GM12878 (cell line): ENCODE results near the gene C9. TPM values are rescaled to one million over a fixed set of nuclear protein-coding genes. Genes with fewer than 3 reads are reported as not detected.

Experiments
- ATAC-seq: fragments of 200-7000 bp; cut with Tn5 transposase; 3 replicates; pipeline ENCODE4 v1.9.1; 2020; ENCODE audit warnings: mild to moderate bottlenecking, moderate library complexity
- BruUV-seq: library from RNA; stranded (reverse); fragments of 400-500 nt; replicated peaks from 2 replicates; lab custom pipeline; 2021; lab: Mats Ljungman, UMichigan
- CTCF ChIA-PET: fragments of 300-600 bp; sonication (Branson Sonifier 250); formaldehyde crosslinking; extraction: SDS; loops from one replicate; lab custom pipeline; 2021; ENCODE audit warnings: inconsistent platforms; lab: Yijun Ruan, JAX
- POLR2A ChIA-PET: fragments of 350-600 bp; formaldehyde crosslinking; extraction: SDS; loops from one replicate; lab custom pipeline; 2021; ENCODE audit warnings: inconsistent platforms; lab: Charles Lee
- RAD21 ChIA-PET: fragments of 300-600 bp; sonication (Branson Sonifier 250); formaldehyde crosslinking; loops from one replicate; lab custom pipeline; 2023; ENCODE audit warnings: antibody characterized with exemption; ENCODE audit not compliant: unreplicated experiment; lab: Charles Lee
- SMC1A ChIA-PET: fragments of 300-600 bp; sonication (Branson Sonifier 250); formaldehyde crosslinking; loops from one replicate; lab custom pipeline; 2023; ENCODE audit not compliant: unreplicated experiment, uncharacterized antibody; lab: Charles Lee
- DNase-seq: peaks from one replicate; pipeline ENCODE4 v3.0.0-alpha.2; 2011; ENCODE audit warnings: low read depth, low spot score
- FAIRE-seq: peaks from 3 replicates; lab custom pipeline; 2011; peaks lifted over from hg19 to GRCh38; lab: Jason Lieb, UNC
- H2AFZ ChIP-seq: 2 replicates; pipeline ENCODE4 v1.6.0; 2011; ENCODE audit warnings: low read depth, low read length, control low read depth; ENCODE audit not compliant: control insufficient read depth
- H3K27ac ChIP-seq: 2 replicates; pipeline ENCODE4 v1.5.1; 2011; ENCODE audit warnings: control low read depth; ENCODE audit not compliant: control insufficient read depth, insufficient read depth
- H3K27me3 ChIP-seq, 2 experiments: replicated peaks in 1 of 2; 2 replicates each; pipeline versions ENCODE4 v1.6.0 to v1.6.1; 2011; ENCODE audit warnings: low read length in 1 of 2; ENCODE audit not compliant: control insufficient read depth in 2 of 2, insufficient read depth in 2 of 2
- H3K36me3 ChIP-seq, 2 experiments: 2 replicates each; pipeline ENCODE4 v1.5.1; 2011; ENCODE audit warnings: low read length in 1 of 2; ENCODE audit not compliant: control insufficient read depth in 2 of 2, insufficient read depth in 2 of 2
- H3K4me1 ChIP-seq: 2 replicates; pipeline ENCODE4 v1.6.1; 2011; ENCODE audit warnings: mild to moderate bottlenecking, low read length, moderate library complexity, mixed read lengths; ENCODE audit not compliant: control insufficient read depth, insufficient read depth
- H3K4me2 ChIP-seq: 2 replicates; pipeline ENCODE4 v1.6.0; 2011; ENCODE audit warnings: control low read depth; ENCODE audit not compliant: control insufficient read depth, insufficient read depth
- H3K4me3 ChIP-seq: fragments of 200-600 bp; sonication (generic); 2 replicates; pipeline ENCODE4 v1.5.1; 2016
- H3K79me2 ChIP-seq: 2 replicates; pipeline ENCODE4 v1.6.0; 2011; ENCODE audit warnings: low read length; ENCODE audit not compliant: control insufficient read depth, insufficient read depth
- H3K9ac ChIP-seq: 2 replicates; pipeline ENCODE4 v1.8.0; 2011; ENCODE audit warnings: low read length, control low read depth, mixed read lengths; ENCODE audit not compliant: control insufficient read depth, insufficient read depth
- H3K9me3 ChIP-seq: replicated peaks from 3 replicates; pipeline ENCODE4 v1.5.1; 2011; ENCODE audit warnings: mild to moderate bottlenecking, low read length; ENCODE audit not compliant: control insufficient read depth, insufficient read depth
- H4K20me1 ChIP-seq: 2 replicates; pipeline ENCODE4 v1.6.0; 2011; ENCODE audit not compliant: control insufficient read depth, insufficient read depth
- CHD2 ChIP-seq: IDR thresholded peaks from 2 replicates; pipeline ENCODE4 v1.6.1; 2011; ENCODE audit warnings: low read depth, low read length, improper control_type of control experiment, borderline replicate concordance
- DPF2 ChIP-seq: fragments of 450-650 bp; IDR thresholded peaks from 2 replicates; pipeline ENCODE4 v1.6.1; 2017; ENCODE audit warnings: mild to moderate bottlenecking
- GABPA ChIP-seq: IDR thresholded peaks from 2 replicates; pipeline ENCODE4 v1.6.1; 2014; ENCODE audit warnings: antibody characterized with exemption, low read depth, mild to moderate bottlenecking, inconsistent platforms
- HDAC2 ChIP-seq: fragments of 200-600 bp; sonication (generic); IDR thresholded peaks from 2 replicates; pipeline ENCODE4 v1.6.1; 2017
- IKZF1 ChIP-seq: fragments of 450-650 bp; conservative IDR thresholded peaks from 2 replicates; pipeline ENCODE4 v1.6.1; 2017; ENCODE audit warnings: antibody characterized with exemption, mild to moderate bottlenecking
- MTA2 ChIP-seq: fragments of 450-650 bp; IDR thresholded peaks from 2 replicates; pipeline ENCODE4 v1.6.1; 2016; ENCODE audit warnings: low read depth, mild to moderate bottlenecking, moderate library complexity
- NFYB ChIP-seq: IDR thresholded peaks from 2 replicates; pipeline ENCODE4 v1.6.1; 2011; ENCODE audit warnings: low read depth, mild to moderate bottlenecking, low read length, improper control_type of control experiment, moderate library complexity; ENCODE audit not compliant: insufficient read depth
- PAX5 ChIP-seq: IDR thresholded peaks from 2 replicates; pipeline ENCODE4 v1.6.1; 2011; ENCODE audit warnings: low read depth, low read length, borderline replicate concordance
- PAX8 ChIP-seq: fragments of 450-650 bp; IDR thresholded peaks from 2 replicates; pipeline ENCODE4 v1.6.1; 2017; ENCODE audit warnings: mild to moderate bottlenecking, moderate library complexity
- POLR2A ChIP-seq: IDR thresholded peaks from 2 replicates; pipeline ENCODE4 v1.6.1; 2011; ENCODE audit warnings: low read depth, mild to moderate bottlenecking, low read length
- RBBP5 ChIP-seq: fragments of 200-600 bp; sonication (generic); conservative IDR thresholded peaks from 2 replicates; pipeline ENCODE4 v1.6.1; 2016
- SPI1 ChIP-seq: IDR thresholded peaks from 2 replicates; pipeline ENCODE4 v1.6.1; 2011; ENCODE audit warnings: low read depth, mild to moderate bottlenecking, low read length, moderate library complexity, borderline replicate concordance; ENCODE audit not compliant: insufficient read depth
- TAF1 ChIP-seq: IDR thresholded peaks from 2 replicates; pipeline ENCODE4 v1.6.1; 2011; ENCODE audit warnings: mild to moderate bottlenecking, low read depth, low read length, borderline replicate concordance
- TBL1XR1 ChIP-seq: IDR thresholded peaks from 2 replicates; pipeline ENCODE4 v1.6.1; 2012; ENCODE audit warnings: low read depth, low read length, improper control_type of control experiment
- ZBED1 ChIP-seq: IDR thresholded peaks from 2 replicates; pipeline ENCODE4 v1.6.1; 2016; ENCODE audit warnings: borderline replicate concordance
- ZBTB11 ChIP-seq: fragments of 450-650 bp; formaldehyde crosslinking; IDR thresholded peaks from 2 replicates; pipeline ENCODE4 v1.5.0; 2022; ENCODE audit warnings: mild to moderate bottlenecking, missing genetic modification characterization
- ZNF24 ChIP-seq: fragments of 450-650 bp; IDR thresholded peaks from 2 replicates; pipeline ENCODE4 v1.6.1; 2017; ENCODE audit warnings: antibody characterized with exemption, mild to moderate bottlenecking
- ZZZ3 ChIP-seq: IDR thresholded peaks from 2 replicates; pipeline ENCODE4 v1.6.1; 2011; ENCODE audit warnings: low read depth; ENCODE audit not compliant: control insufficient read depth, insufficient read length
- WGBS: methylation state at CpG from one replicate; pipeline ENCODE4 v1.1.6; 2016; ENCODE audit warnings: low lambda C conversion rate; ENCODE audit not compliant: insufficient replicate concordance, insufficient coverage; ENCODE audit errors: missing lambda C conversion rate; 5-methylcytosine and 5-hydroxymethylcytosine counted together
- in situ Hi-C: fragments of 300-500 bp; cut with MboI; formaldehyde crosslinking; loops from 9 replicates; pipeline ENCODE4 v1.14.3; 2018; ENCODE audit warnings: mixed read lengths
- intact Hi-C: fragments of 100-400 bp; cut with micrococcal nuclease; formaldehyde crosslinking; loops from one replicate; pipeline ENCODE4 v1.14.2; 2022; ENCODE audit not compliant: unreplicated experiment
- polyA plus RNA-seq, 11 experiments: library from polyadenylated mRNA; depleted of rRNA in 4 of 11; unstranded in 6 of 11; stranded (reverse) in 5 of 11; fragments of >200 nt; fragmentation: Nextera tagmentation in 4 of 11; fragmentation: Illumina TruSeq in 1 of 11; extraction: Ambion mirVana in 4 of 11; extraction: Trizol in 1 of 11; gene quantifications; 1 replicate in 1 of 11; 2 replicates in 10 of 11; pipeline versions ENCODE4 v1.2.1 to v1.2.3, GENCODE V29; 2011 to 2016; ENCODE audit warnings: inconsistent platforms in 2 of 11, missing spikeins in 2 of 11, low read depth in 1 of 11
- total RNA-seq, 4 experiments: library from RNA; depleted of rRNA in 3 of 4; stranded (reverse); fragments of >200 nt in 3 of 4; fragmentation: Illumina TruSeq in 1 of 4; extraction: Trizol in 1 of 4; gene quantifications; 2 replicates each; pipeline versions ENCODE4 v1.2.1 to v1.2.3, GENCODE V29; 2013 to 2021

C9 gene
- total and polyA plus RNA-seq, 10 of the 15 experiments (the other 5 are each of a cell fraction or from before 2014, with no cell fraction given) = 0.54 TPM; not detected in 9

- H3K9ac ChIP-seq = no peak overlapping the region
- in situ Hi-C loops = no loop called here
- CTCF ChIA-PET = interaction anchor here (0.6 kb wide), 1 partner anchor 226 kb away, joined by 3 read pairs; no protein-coding TSS in a partner anchor
These were observed 61.8 kb downstream of the C9 start for GRCh38 chr5:39302472-39302871.

GRCh38 chr5:39301406-39301805 lies 62.9 kb downstream of the C9 start:
- H3K9me3 ChIP-seq = no peaks in the 10 kb centered on the region
- no peaks in the 10 kb centered on the region for H3K79me2 ChIP-seq
- POLR2A ChIA-PET = interaction anchor here (0.5 kb wide), 1 partner anchor 70 kb away, joined by 4 read pairs; no protein-coding TSS in a partner anchor
- H3K4me2 ChIP-seq = no peak overlapping the region
- no peak overlapping the region for H3K4me3 ChIP-seq
- no peaks in the 10 kb centered on the region for H3K36me3 ChIP-seq
- no peak overlapping the region for H2AFZ ChIP-seq
- BruUV-seq = no TSS peak
- RAD21 ChIA-PET = no interaction called here
- no peak for DNase-seq
- no peak for TF ChIP-seq ZZZ3
- no peak for TF ChIP-seq PAX5
- no peak for TF ChIP-seq IKZF1
- TF ChIP-seq MTA2 = no peak
- no peak for TF ChIP-seq ZBED1
- no peak for TF ChIP-seq TAF1
- no peak for TF ChIP-seq POLR2A
- TF ChIP-seq GABPA = no peak
- TF ChIP-seq ZBTB11 (CRISPR knock-in tag) = no peak
- TF ChIP-seq TBL1XR1 = no peak
- TF ChIP-seq NFYB = no peak
- no peak for TF ChIP-seq PAX8
- no peak for TF ChIP-seq DPF2
- no peak for TF ChIP-seq HDAC2
- no peak for TF ChIP-seq ZNF24
- TF ChIP-seq CHD2 = no peak
- no peaks in the 10 kb centered on the region for H3K4me1 ChIP-seq
- H4K20me1 ChIP-seq = no peaks in the 10 kb centered on the region
- H3K9ac ChIP-seq = no peak overlapping the region
- no peak overlapping the region for H3K27ac ChIP-seq
- SMC1A ChIA-PET = interaction anchor here (1.3 kb wide), 1 partner anchor 14 kb away, joined by 3 read pairs; no protein-coding TSS in a partner anchor
- in situ Hi-C loops (no loop called here), intact Hi-C loops (no loop called here)
- H3K27me3 ChIP-seq = no peaks in the 10 kb centered on the region
- CTCF ChIA-PET = no interaction called here
- no peak for FAIRE-seq
- ATAC-seq = no peak

More at GRCh38 chr5:39302472-39302871, 61.8 kb downstream of the C9 start:
- SMC1A ChIA-PET = interaction anchor here (0.7 kb wide), 2 partner anchors 19 to 1313 kb away, joined by 3 read pairs; no protein-coding TSS in a partner anchor
- Histone ChIP-seq H3K4me2 (no peak overlapping the region), H4K20me1 (no peaks in the 10 kb centered on the region), H3K27me3 (no peaks in the 10 kb centered on the region), H2AFZ (peak overlapping the region; percentile 29; the same call in 1 of the 2 replicates), H3K4me1 (no peaks in the 10 kb centered on the region), H3K27ac (no peak overlapping the region), H3K79me2 (no peaks in the 10 kb centered on the region), H3K36me3 (no peaks in the 10 kb centered on the region), H3K4me3 (no peak overlapping the region), H3K9me3 (no peaks in the 10 kb centered on the region)
- RAD21 ChIA-PET = no interaction called here
- DNase-seq = no peak
- intact Hi-C loops = no loop called here
- POLR2A ChIA-PET = no interaction called here
- TF ChIP-seq RBBP5 (no peak), SPI1 (peak; percentile 47; the same call in 1 of the 2 replicates)
- WGBS = 0% methylated on average over 1 of the region's 1 CpG
- BruUV-seq = no TSS peak
- FAIRE-seq = no peak
- peak; percentile 40 for ATAC-seq
